Lung microvascular endothelial cell (primary cell): ENCODE results near the gene RNASE12. TPM values are rescaled to one million over a fixed set of nuclear protein-coding genes. Genes with fewer than 3 reads are reported as not detected.

Experiments used
- total RNA-seq: library from RNA; depleted of rRNA; stranded (reverse); fragments of >200 nt; gene quantifications from 2 replicates; pipeline ENCODE4 v1.2.1, GENCODE V29; 2014

RNASE12 gene
- total RNA-seq, 1 donor from 2014 or later: not detected

Other genes with a start within 250 kb of the RNASE12 start
- 3.9 and 4.6 TPM in 2 replicates for gene PARP2, start 247.7 kb downstream of the RNASE12 start, total RNA-seq
- 21.4 and 30.4 TPM in 2 replicates for gene TEP1, start 177.9 kb downstream of the RNASE12 start, total RNA-seq
- under 0.01 TPM in 2 replicates for gene KLHL33, start 155.2 kb downstream of the RNASE12 start, total RNA-seq
- 47.3 and 48.0 TPM in 2 replicates for gene OSGEP, start 136.6 kb downstream of the RNASE12 start, total RNA-seq
- 61.1 and 73.4 TPM in 2 replicates for gene APEX1, start 136.2 kb downstream of the RNASE12 start, total RNA-seq
- gene PIP4P1, start 129.9 kb downstream of the RNASE12 start, total RNA-seq: 18.7 and 23.4 TPM in 2 replicates
- gene PNP, start 122.0 kb downstream of the RNASE12 start, total RNA-seq: 193 and 227 TPM in 2 replicates
- gene RNASE10, start 85.8 kb downstream of the RNASE12 start, total RNA-seq: not detected in 2 replicates
- not detected in 2 replicates for gene RNASE9, start 30.3 kb downstream of the RNASE12 start, total RNA-seq
- gene RNASE11, start 3.4 kb downstream of the RNASE12 start, total RNA-seq: not detected in 2 replicates
- not detected in 2 replicates for gene OR6S1, start 50.3 kb upstream of the RNASE12 start, total RNA-seq
- gene RNASE4, start 93.2 kb upstream of the RNASE12 start, total RNA-seq: 10.5 and 12.4 TPM in 2 replicates
- gene ANG, start 97.4 kb upstream of the RNASE12 start, total RNA-seq: 5.2 and 7.2 TPM in 2 replicates
- not detected in 2 replicates for gene EDDM3A, start 154.5 kb upstream of the RNASE12 start, total RNA-seq
- not detected in 2 replicates for gene EDDM3B, start 177.0 kb upstream of the RNASE12 start, total RNA-seq
- not detected in 2 replicates for gene RNASE6, start 189.9 kb upstream of the RNASE12 start, total RNA-seq
- 4.6 and 14.6 TPM in 2 replicates for gene RNASE1, start 211.5 kb upstream of the RNASE12 start, total RNA-seq